NCI-H1417 treated with DMSO at 0.1 percent for 48 hours (cell line): Measurements from ENCODE around the gene INPP5D.
"Not testable (repeated sequence)": the region's sequence is repeated elsewhere in the genome, so short reads cannot be mapped to it uniquely, and the experiment has no call there.

Source experiments
- DNase-seq: peaks from one replicate; lab custom pipeline; 2025; lab: John Stamatoyannopoulos, UW

Gene INPP5D

DNA sequence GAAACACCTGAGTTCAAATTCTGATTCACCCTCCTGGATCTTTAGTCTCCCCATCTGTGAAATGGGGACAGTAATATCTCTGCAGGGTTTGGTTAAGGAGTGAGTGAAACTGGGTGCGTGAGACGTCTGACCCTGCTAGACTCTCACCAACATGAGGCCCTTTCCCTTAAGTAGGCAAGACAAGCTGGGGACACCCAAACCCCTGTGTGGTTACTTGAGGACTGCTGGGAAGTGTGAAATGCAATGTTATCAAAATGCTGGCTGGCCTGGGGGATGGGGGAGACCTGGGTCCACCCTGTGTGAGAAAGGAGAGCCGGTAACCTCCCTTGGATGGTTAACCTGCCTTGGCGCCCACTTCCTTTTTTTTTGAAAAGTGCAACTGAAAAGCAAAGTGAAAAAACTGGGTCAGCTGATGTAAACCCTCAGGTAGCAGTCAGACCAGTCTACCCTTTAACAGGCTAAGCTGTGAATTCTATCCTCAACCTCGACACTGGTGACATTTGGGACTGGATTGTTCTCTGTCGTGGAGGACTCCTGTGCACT is 82.3 kb downstream of the INPP5D start:
- no peak for DNase-seq

DNA sequence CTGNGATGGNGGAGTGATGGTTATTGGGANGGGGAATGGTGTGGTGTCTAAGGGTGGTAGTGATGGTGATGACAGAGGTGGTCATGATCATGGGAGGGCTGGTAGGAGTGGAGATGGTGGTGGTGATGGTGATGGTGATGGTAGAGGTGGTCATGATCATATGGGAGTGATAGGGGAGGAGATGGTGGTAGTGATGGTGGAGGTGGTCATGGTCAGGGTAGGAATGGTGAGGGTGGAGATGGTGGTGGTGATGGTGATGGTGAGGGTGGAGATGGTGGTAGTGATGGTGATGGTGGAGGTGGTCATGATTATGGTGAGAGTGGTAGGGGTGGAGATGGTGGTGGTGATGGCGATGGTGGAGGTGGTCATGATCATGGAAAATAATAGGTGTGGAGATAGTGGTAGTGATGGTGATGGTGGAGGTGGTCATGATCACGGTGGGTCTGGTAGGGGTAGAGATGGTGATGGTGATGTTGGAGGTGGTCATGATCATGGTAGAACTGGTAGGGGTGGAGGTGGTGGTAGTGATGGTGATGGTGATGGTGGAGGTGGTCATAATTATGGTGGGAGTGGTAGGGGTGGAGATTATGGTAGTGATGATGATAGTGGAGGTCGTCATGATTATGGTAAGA is 83.7 kb downstream of the INPP5D start:
- DNase-seq = no peak

DNA sequence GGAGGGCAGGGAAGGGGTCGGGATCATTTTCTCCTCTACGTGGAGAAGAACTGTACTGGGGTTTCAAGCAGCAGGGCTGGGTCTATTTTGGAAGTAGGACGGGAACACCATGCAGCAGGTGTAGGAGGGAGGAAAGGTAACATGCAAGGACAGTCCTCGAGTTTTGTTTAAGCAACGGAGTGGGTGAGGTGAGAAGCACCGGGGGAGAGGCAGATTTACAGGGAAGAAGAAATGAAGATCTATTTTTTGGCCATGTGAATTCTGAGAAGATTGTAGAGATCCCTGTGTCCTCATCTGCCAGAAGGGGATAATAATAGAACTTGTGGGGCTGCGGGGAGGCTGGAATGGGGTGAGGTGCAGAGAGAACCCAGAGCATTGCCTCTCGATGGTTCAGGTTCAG is 85.6 kb downstream of the INPP5D start:
- no peak for DNase-seq

DNA sequence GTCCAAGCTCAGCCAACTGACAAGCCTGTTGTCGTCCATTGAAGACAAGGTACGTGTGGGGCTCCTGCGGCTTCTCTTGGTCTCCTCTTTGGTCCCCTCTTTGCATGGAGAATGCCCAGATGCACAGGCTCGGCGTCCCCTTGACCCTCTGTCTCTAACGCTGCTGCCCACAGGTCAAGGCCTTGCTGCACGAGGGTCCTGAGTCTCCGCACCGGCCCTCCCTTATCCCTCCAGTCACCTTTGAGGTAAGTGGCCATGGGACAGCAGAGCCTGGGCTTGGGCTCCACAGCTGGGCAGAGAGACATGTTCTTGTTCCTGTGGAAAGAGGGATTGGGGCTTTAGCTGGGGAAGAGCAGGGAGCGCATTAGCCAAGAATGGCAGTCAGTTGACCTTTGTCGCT is 86.1 kb downstream of the INPP5D start:
- DNase-seq = no peak

- DNase-seq = no peak
Observed at GRCh38 chr2:233147136-233147828, 87.1 kb downstream of the INPP5D start.

GRCh38 chr2:233147829-233148167 is 87.7 kb downstream of the INPP5D start:
- DNase-seq = no peak

GRCh38 chr2:233148354-233148753 is 88.2 kb downstream of the INPP5D start:
- DNase-seq = no peak

DNA sequence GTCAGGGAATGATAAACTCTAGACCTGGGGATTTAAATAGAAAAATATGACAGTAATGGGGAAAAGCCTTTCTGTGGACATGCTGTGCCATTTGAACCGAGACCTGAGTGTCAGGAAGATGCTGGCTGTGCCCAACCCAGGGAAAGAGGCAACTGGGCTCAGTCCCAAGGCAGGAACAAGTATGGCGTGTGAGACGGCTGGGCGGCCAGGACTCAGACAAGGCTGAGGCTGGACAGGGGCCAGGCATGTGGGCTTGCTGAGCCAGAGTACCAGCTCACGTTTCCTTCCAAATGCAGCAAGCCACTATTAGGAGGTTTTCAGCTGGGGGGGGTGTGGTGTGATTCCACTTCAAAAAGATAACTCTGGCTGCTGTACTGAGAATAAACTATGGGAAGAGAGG is 92.4 kb downstream of the INPP5D start:
- DNase-seq = no peak

GRCh38 chr2:233153146-233153798 is 93.1 kb downstream of the INPP5D start:
- DNase-seq = no peak

GRCh38 chr2:233156001-233156400 is 95.9 kb downstream of the INPP5D start:
- DNase-seq = no peak

- not testable (repeated sequence) for DNase-seq
Observed at GRCh38 chr2:233156461-233156860, 96.3 kb downstream of the INPP5D start.

GRCh38 chr2:233161730-233162129 is 101.6 kb downstream of the INPP5D start:
- no peak for DNase-seq

DNA sequence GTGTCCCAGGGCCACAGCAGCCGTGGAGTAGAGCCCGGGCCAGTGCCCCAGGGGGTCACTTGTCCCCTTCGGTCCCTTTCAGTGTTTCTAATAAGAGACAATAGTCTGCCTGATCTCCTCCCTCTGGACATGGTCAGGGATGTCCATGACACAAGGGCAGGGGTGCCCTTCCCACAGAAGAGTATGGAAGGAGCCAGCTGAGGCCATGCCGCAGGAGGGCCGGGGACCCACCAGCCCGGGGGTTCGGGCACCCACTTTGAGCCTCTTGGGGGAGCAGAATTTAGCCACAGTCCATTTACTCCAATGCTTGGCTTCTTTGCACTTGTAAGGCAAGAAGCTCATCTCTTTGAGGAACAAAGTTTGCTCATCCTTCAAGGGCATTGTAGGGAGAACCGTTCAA is 102.6 kb downstream of the INPP5D start:
- no peak for DNase-seq

GRCh38 chr2:233163486-233164103 is 103.5 kb downstream of the INPP5D start:
- no peak for DNase-seq

GRCh38 chr2:233164128-233164635 is 104.0 kb downstream of the INPP5D start:
- DNase-seq = no peak

- DNase-seq = no peak
Observed at GRCh38 chr2:233164967-233165366, 104.8 kb downstream of the INPP5D start.

- DNase-seq = no peak
Observed at GRCh38 chr2:233165543-233165894, 105.4 kb downstream of the INPP5D start.

GRCh38 chr2:233165895-233166661 is 105.9 kb downstream of the INPP5D start:
- DNase-seq = no peak

DNA sequence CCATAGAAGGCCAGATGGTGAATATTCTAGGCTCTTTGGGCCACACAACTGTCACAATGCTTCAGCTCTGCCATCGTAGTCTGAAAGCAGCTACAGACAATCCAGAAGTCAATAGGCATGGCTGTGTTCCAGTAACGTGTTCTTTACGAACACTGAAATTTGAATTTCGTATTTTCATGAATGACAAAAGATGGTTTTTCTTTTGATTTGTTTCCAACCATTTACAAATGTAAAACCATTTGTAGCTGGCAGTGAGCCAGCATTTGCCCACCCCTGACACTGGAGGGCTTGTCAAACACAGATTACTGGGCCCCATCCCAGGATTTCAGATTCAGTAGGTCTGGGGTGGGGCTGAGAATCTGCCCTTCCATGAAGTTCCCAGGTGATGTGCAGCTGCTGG is 108.3 kb downstream of the INPP5D start:
- no peak for DNase-seq

GRCh38 chr2:233168919-233169318 is 108.8 kb downstream of the INPP5D start:
- DNase-seq = no peak

DNA sequence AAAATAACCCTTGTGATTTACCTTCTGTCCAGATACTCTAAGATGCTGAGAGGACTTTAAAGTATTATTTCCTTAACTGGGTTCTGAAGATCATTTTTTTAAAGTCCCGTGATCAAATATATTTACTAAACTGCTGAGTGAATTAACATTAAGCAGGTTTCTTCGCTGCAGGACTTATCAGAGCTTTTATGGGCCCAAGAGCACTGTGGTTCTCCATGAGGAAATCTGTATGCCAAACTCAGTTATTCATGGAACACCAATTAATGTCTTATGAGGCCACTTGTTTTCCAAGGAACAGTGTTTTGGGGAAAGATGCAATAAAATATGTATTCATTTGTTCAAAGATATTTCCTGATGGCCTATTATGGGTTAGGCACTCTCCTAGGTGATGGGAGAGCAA is 111.2 kb downstream of the INPP5D start:
- DNase-seq = no peak

- no peak for DNase-seq
Observed at GRCh38 chr2:233173115-233173514, 113.0 kb downstream of the INPP5D start.
